SU-DHL-6 (cell line): Measurements from ENCODE around the gene SLCO2B1.

ENCODE experiments used
- H2AFZ ChIP-seq: fragments of 200-600 bp; sonication (generic); 2 replicates; pipeline ENCODE4 v1.6.1; 2014; ENCODE audit warnings: low read depth, mild to moderate bottlenecking, moderate library complexity, mixed read lengths, antibody characterized with exemption, low read length; ENCODE audit not compliant: severe bottlenecking
- H3F3A ChIP-seq: fragments of 200-600 bp; shearing (Covaris generic); 2 replicates; pipeline ENCODE4 v1.6.0; 2016; ENCODE audit warnings: antibody characterized with exemption, mild to moderate bottlenecking; ENCODE audit not compliant: insufficient read depth
- H3K27ac ChIP-seq: fragments of 200-600 bp; sonication (generic); 2 replicates; pipeline ENCODE4 v1.5.1; 2016; ENCODE audit warnings: low read depth, mild to moderate bottlenecking, low read length, moderate library complexity, mixed read lengths
- H3K27me3 ChIP-seq: fragments of 200-600 bp; sonication (generic), shearing (Covaris generic); 2 replicates; pipeline ENCODE4 v1.6.0; 2014; ENCODE audit warnings: mild to moderate bottlenecking, low read length
- H3K36me3 ChIP-seq: fragments of 200-600 bp; sonication (generic); 2 replicates; pipeline ENCODE4 v1.6.1; 2014; ENCODE audit warnings: mild to moderate bottlenecking, low read length, mixed read lengths
- H3K4me2 ChIP-seq: fragments of 300-600, 200-600 bp; shearing (Covaris generic), sonication (generic); 2 replicates; pipeline ENCODE4 v1.6.0; 2014; ENCODE audit warnings: low read length, low read depth, mild to moderate bottlenecking; ENCODE audit not compliant: poor library complexity, severe bottlenecking
- H3K4me3 ChIP-seq: fragments of 200-600 bp; sonication (generic); 2 replicates; pipeline ENCODE4 v1.5.1; 2014; ENCODE audit warnings: antibody characterized with exemption, low read length, mild to moderate bottlenecking, mixed read lengths; ENCODE audit not compliant: insufficient read depth, poor library complexity, severe bottlenecking
- H3K79me2 ChIP-seq: fragments of 200-600 bp; sonication (generic); 2 replicates; pipeline ENCODE4 v1.6.1; 2014; ENCODE audit warnings: mild to moderate bottlenecking, low read length, moderate library complexity; ENCODE audit not compliant: insufficient read depth
- H3K9ac ChIP-seq: fragments of 200-600 bp; sonication (generic); 2 replicates; pipeline ENCODE4 v1.7.0; 2014; ENCODE audit warnings: mild to moderate bottlenecking, low read length
- H3K9me2 ChIP-seq: fragments of 200-600 bp; sonication (generic); replicated peaks from 2 replicates; pipeline ENCODE4 v1.6.1; 2014; ENCODE audit warnings: low read length; ENCODE audit not compliant: insufficient read depth
- H3K9me3 ChIP-seq: fragments of 200-600 bp; sonication (generic); 2 replicates; pipeline ENCODE4 v1.6.1; 2014; ENCODE audit warnings: low read length, mixed read lengths; ENCODE audit not compliant: insufficient read depth
- H4K20me1 ChIP-seq: fragments of 200-600 bp; sonication (generic); 2 replicates; pipeline ENCODE4 v1.6.1; 2014; ENCODE audit warnings: low read depth, mild to moderate bottlenecking, antibody characterized with exemption, low read length, moderate library complexity, mixed read lengths
- CTCF ChIP-seq: fragments of 200-600 bp; sonication (generic); IDR thresholded peaks from one replicate; pipeline ENCODE4 v1.5.1; 2017; ENCODE audit warnings: antibody characterized with exemption, mild to moderate bottlenecking, low read length, moderate library complexity; ENCODE audit not compliant: insufficient read depth, poor library complexity, severe bottlenecking
- EZH2phosphoT487 ChIP-seq: fragments of 200-600 bp; sonication (generic), shearing (Covaris generic); conservative IDR thresholded peaks from 2 replicates; pipeline ENCODE4 v1.6.1; 2018; ENCODE audit warnings: mild to moderate bottlenecking, antibody characterized with exemption, low read length, moderate library complexity, mixed read lengths

The SLCO2B1 gene

GRCh38 chr11:75169101-75169885 is 18.4 kb downstream of the SLCO2B1 start:
- Histone ChIP-seq H3K9ac (no peak overlapping the region), H3K4me2 (no peak overlapping the region), H3K36me3 (no peaks in the 10 kb centered on the region), H4K20me1 (no peaks in the 10 kb centered on the region), H3K9me2 (no peaks in the 10 kb centered on the region), H3K9me3 (no peaks in the 10 kb centered on the region), H3K79me2 (no peaks in the 10 kb centered on the region), H3K27me3 (no peaks in the 10 kb centered on the region), H3F3A (no peaks in the 10 kb centered on the region), H2AFZ (no peak overlapping the region), H3K4me3 (no peak overlapping the region), H3K27ac (no peak overlapping the region)
- no peak for TF ChIP-seq EZH2phosphoT487
- no peak for TF ChIP-seq CTCF

DNA sequence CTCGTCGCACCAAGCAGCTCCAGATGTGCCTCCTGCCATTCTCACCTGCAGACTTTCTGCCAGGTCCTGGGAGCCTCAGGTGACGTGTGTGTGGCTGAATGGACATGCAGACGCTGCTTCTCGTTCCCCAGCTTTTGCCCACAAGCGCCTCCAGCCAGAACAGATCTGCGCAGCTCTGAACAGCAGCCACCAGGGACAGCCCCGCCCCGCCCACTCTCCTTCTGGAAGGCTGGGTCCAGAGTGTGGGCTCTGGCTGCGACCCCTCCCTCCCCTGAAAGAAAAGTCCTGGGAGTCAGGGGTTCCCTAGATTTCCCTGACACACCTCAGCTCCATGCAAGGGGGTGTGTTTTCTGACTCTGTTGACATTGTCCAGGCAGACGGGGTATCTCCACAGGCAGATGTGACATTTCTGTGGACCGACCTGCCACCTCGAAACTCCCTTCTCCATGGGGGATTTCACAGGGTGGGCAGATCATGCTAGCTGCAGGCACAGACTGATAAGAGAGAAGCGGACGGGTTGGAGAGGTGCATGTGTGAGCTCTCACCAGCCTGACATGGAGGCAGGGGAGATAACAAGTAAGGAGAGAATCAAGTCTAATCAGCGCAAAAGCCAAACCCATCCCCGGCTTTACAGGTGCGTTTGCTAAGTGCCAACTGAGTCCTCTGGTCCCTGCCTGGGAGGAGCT is 19.8 kb downstream of the SLCO2B1 start:
- H3K79me2 ChIP-seq: no peaks in the 10 kb centered on the region
- H3K9me2 ChIP-seq: no peaks in the 10 kb centered on the region
- H3K36me3 ChIP-seq: no peaks in the 10 kb centered on the region
- no peak overlapping the region for H3K4me3 ChIP-seq
- no peak overlapping the region for H2AFZ ChIP-seq
- H3K27ac ChIP-seq: no peak overlapping the region
- no peaks in the 10 kb centered on the region for H4K20me1 ChIP-seq
- no peaks in the 10 kb centered on the region for H3K27me3 ChIP-seq
- no peak for TF ChIP-seq EZH2phosphoT487
- no peak for TF ChIP-seq CTCF
- no peak overlapping the region for H3K4me2 ChIP-seq
- H3K9ac ChIP-seq: no peak overlapping the region
- H3F3A ChIP-seq: no peaks in the 10 kb centered on the region
- H3K9me3 ChIP-seq: no peaks in the 10 kb centered on the region

DNA sequence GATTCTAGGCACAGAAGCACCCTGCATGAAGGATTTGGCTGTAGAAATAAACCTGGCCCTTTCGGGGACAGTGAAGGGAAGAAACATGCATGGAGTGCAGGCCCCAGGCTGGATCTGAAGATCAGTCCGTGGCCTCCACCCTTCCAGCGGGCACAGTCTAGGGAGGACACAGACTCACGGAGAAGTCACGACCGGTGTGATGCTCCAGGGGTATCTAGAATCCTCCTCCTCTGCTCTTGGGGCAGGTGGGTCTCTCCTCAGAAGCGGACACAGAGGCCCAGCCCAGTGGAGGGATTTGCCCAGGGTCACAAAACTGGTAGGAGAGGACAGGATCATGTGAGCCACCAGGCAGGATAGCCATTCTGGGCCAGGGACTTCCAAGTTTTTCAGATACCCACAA is 22.4 kb downstream of the SLCO2B1 start:
- Histone ChIP-seq H3F3A (no peaks in the 10 kb centered on the region), H3K27me3 (no peaks in the 10 kb centered on the region), H3K9me3 (no peaks in the 10 kb centered on the region), H3K9ac (no peak overlapping the region), H3K79me2 (no peaks in the 10 kb centered on the region), H2AFZ (no peak overlapping the region), H3K4me2 (no peak overlapping the region), H3K9me2 (no peaks in the 10 kb centered on the region), H3K36me3 (no peaks in the 10 kb centered on the region), H3K27ac (no peak overlapping the region), H4K20me1 (no peaks in the 10 kb centered on the region), H3K4me3 (no peak overlapping the region)
- no peak for TF ChIP-seq CTCF
- no peak for TF ChIP-seq EZH2phosphoT487
